DND-41 (cell line): ENCODE measurements around the gene FARP1.

Experiments
- ATAC-seq: fragments of 200-7000 bp; cut with Tn5 transposase; 3 replicates; pipeline ENCODE4 v1.9.1; 2021; ENCODE audit warnings: low read depth; ENCODE audit not compliant: insufficient read depth
- DNase-seq: peaks from one replicate; pipeline ENCODE4 v3.0.0-alpha.2; 2020
- H2AFZ ChIP-seq: 2 replicates; pipeline ENCODE4 v1.6.0; 2012; ENCODE audit warnings: low read depth, low read length
- H3K27ac ChIP-seq: 2 replicates; pipeline ENCODE4 v1.5.1; 2012; ENCODE audit warnings: low read length, inconsistent platforms
- H3K27me3 ChIP-seq: fragments of 200-600 bp; sonication (generic); 2 replicates; pipeline ENCODE4 v1.6.0; 2012; ENCODE audit warnings: low read length, mild to moderate bottlenecking, inconsistent platforms; ENCODE audit not compliant: insufficient read depth, poor library complexity
- H3K36me3 ChIP-seq: 2 replicates; pipeline ENCODE4 v1.5.1; 2012; ENCODE audit warnings: low read length, inconsistent platforms; ENCODE audit not compliant: insufficient read depth
- H3K4me1 ChIP-seq: 2 replicates; pipeline ENCODE4 v1.5.1; 2012; ENCODE audit warnings: mild to moderate bottlenecking, low read length; ENCODE audit not compliant: insufficient read depth
- H3K4me2 ChIP-seq: 2 replicates; pipeline ENCODE4 v1.6.0; 2012; ENCODE audit warnings: mild to moderate bottlenecking, moderate library complexity, low read length, inconsistent platforms; ENCODE audit not compliant: insufficient read depth
- H3K4me3 ChIP-seq, 2 experiments: fragments of 200-600 bp in 1 of 2; shearing (Covaris generic) in 1 of 2; 2 replicates each; pipeline ENCODE4 v1.5.1; 2012 to 2016; ENCODE audit warnings: inconsistent platforms in 2 of 2, low read length in 2 of 2, mild to moderate bottlenecking in 2 of 2, low read depth in 1 of 2, moderate library complexity in 1 of 2
- H3K79me2 ChIP-seq: 2 replicates; pipeline ENCODE4 v1.6.0; 2012; ENCODE audit warnings: low read length, inconsistent platforms; ENCODE audit not compliant: insufficient read depth
- H3K9ac ChIP-seq: 2 replicates; pipeline ENCODE4 v1.6.0; 2012; ENCODE audit warnings: low read depth, mild to moderate bottlenecking, inconsistent platforms, low read length, moderate library complexity
- H3K9me3 ChIP-seq: 2 replicates; pipeline ENCODE4 v1.5.1; 2012; ENCODE audit warnings: low read length, moderate library complexity, mild to moderate bottlenecking, inconsistent platforms; ENCODE audit not compliant: insufficient read depth, severe bottlenecking
- H4K20me1 ChIP-seq: 2 replicates; pipeline ENCODE4 v1.6.0; 2012; ENCODE audit warnings: low read length; ENCODE audit not compliant: insufficient read depth
- EZH2 ChIP-seq: IDR thresholded peaks from 3 replicates; pipeline ENCODE4 v1.6.1; 2012; ENCODE audit warnings: borderline replicate concordance, low read depth, mild to moderate bottlenecking, moderate library complexity, low read length, inconsistent platforms; ENCODE audit not compliant: severe bottlenecking
- TF ChIP-seq, protein P1 (sequence below): IDR thresholded peaks from 2 replicates; pipeline ENCODE4 v1.5.1; 2012; ENCODE audit warnings: borderline replicate concordance, low read length, moderate library complexity, mild to moderate bottlenecking; ENCODE audit not compliant: poor library complexity, severe bottlenecking; ENCODE audit errors: extremely low read depth

FARP1 gene

GRCh38 chr13:98176777-98177608, 34.1 kb downstream of the FARP1 start, which contains the start of gene RNF113B:
RNF113B (minus strand) TSS chr13:98177269; CDS start chr13:98177236, 33 bp downstream.
- no peak within 1 kb of the TSS for H2AFZ ChIP-seq
- H3K9me3 ChIP-seq: no peaks in the 10 kb centered on the region
- H3K4me3 ChIP-seq: no peak within 1 kb of the TSS
- no peaks in the 10 kb centered on the region for H3K27me3 ChIP-seq
- H3K27ac ChIP-seq: no peak within 1 kb of the TSS
- no peaks in the 10 kb centered on the region for H3K36me3 ChIP-seq
- no peak within 1 kb of the TSS for H3K9ac ChIP-seq
- H3K4me1 ChIP-seq: 0 out of 2 replicates have a peak, but pooled peaks cover 2% of the 10 kb centered on the region
- DNase-seq (no peak), ATAC-seq (no peak)
- H4K20me1 ChIP-seq: no peaks in the 10 kb centered on the region
- no peak for TF ChIP-seq EZH2
- TF ChIP-seq, protein P1, sequence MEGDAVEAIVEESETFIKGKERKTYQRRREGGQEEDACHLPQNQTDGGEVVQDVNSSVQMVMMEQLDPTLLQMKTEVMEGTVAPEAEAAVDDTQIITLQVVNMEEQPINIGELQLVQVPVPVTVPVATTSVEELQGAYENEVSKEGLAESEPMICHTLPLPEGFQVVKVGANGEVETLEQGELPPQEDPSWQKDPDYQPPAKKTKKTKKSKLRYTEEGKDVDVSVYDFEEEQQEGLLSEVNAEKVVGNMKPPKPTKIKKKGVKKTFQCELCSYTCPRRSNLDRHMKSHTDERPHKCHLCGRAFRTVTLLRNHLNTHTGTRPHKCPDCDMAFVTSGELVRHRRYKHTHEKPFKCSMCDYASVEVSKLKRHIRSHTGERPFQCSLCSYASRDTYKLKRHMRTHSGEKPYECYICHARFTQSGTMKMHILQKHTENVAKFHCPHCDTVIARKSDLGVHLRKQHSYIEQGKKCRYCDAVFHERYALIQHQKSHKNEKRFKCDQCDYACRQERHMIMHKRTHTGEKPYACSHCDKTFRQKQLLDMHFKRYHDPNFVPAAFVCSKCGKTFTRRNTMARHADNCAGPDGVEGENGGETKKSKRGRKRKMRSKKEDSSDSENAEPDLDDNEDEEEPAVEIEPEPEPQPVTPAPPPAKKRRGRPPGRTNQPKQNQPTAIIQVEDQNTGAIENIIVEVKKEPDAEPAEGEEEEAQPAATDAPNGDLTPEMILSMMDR: no peak
- H3K4me2 ChIP-seq: no peak within 1 kb of the TSS
- no peaks in the 10 kb centered on the region for H3K79me2 ChIP-seq

- no peaks in the 10 kb centered on the region for H3K27me3 ChIP-seq
- no peak overlapping the region for H3K4me3 ChIP-seq
- H2AFZ ChIP-seq: no peak overlapping the region
- TF ChIP-seq EZH2: no peak
- TF ChIP-seq, protein P1: no peak
- H4K20me1 ChIP-seq: no peaks in the 10 kb centered on the region
- DNase-seq: peak; percentile 35
- H3K79me2 ChIP-seq: no peaks in the 10 kb centered on the region
- no peaks in the 10 kb centered on the region for H3K36me3 ChIP-seq
- H3K4me2 ChIP-seq: no peak overlapping the region
- no peak overlapping the region for H3K9ac ChIP-seq
- no peak overlapping the region for H3K27ac ChIP-seq
- peak; percentile 81 for ATAC-seq
- 0 out of 2 replicates have a peak, but pooled peaks cover 2% of the 10 kb centered on the region for H3K4me1 ChIP-seq
- H3K9me3 ChIP-seq: no peaks in the 10 kb centered on the region
These were observed 37.2 kb downstream of the FARP1 start for GRCh38 chr13:98180092-98180491.

- Histone ChIP-seq H3K4me3 (no peak overlapping the region), H3K27ac (no peak overlapping the region), H3K9me3 (no peaks in the 10 kb centered on the region), H4K20me1 (no peaks in the 10 kb centered on the region), H3K4me2 (no peak overlapping the region), H3K79me2 (no peaks in the 10 kb centered on the region), H3K9ac (no peak overlapping the region), H2AFZ (no peak overlapping the region), H3K36me3 (no peaks in the 10 kb centered on the region), H3K27me3 (no peaks in the 10 kb centered on the region), H3K4me1 (0 out of 2 replicates have a peak, but pooled peaks cover 2% of the 10 kb centered on the region)
- no peak for ATAC-seq
- DNase-seq: no peak
- no peak for TF ChIP-seq EZH2
- TF ChIP-seq, protein P1: no peak
These were observed 38.4 kb downstream of the FARP1 start for GRCh38 chr13:98181111-98181815.
